H1 (cell line): ENCODE results near the gene NT5C3B. TPM values are rescaled to one million over a fixed set of nuclear protein-coding genes. Genes with fewer than 3 reads are reported as not detected.
A peak's percentile ranks its signal among the peaks of the same experiment; 100 is the strongest.

Source experiments
- CTCF ChIA-PET: fragments of 300-600 bp; sonication (Branson Sonifier 250); formaldehyde crosslinking; loops from one replicate; lab custom pipeline; 2021; ENCODE audit not compliant: partially characterized antibody; lab: Charles Lee
- POLR2A ChIA-PET: fragments of 300-600 bp; sonication (Branson Sonifier 250); formaldehyde crosslinking; loops from one replicate; lab custom pipeline; 2021; ENCODE audit warnings: inconsistent platforms; ENCODE audit not compliant: partially characterized antibody; lab: Charles Lee
- DNase-seq, 2 experiments: peaks; one replicate each; pipeline versions ENCODE4 v3.0.0 to v3.0.0-alpha.2; 2010 to 2022; ENCODE audit warnings: low spot score in 2 of 2, low read depth in 1 of 2, mixed read lengths in 1 of 2
- FAIRE-seq: peaks from 2 replicates; lab custom pipeline; 2011; peaks lifted over from hg19 to GRCh38; lab: Jason Lieb, UNC
- H2AFZ ChIP-seq: 2 replicates; pipeline ENCODE4 v1.8.1; 2012; ENCODE audit warnings: low read length, inconsistent platforms
- H2AK5ac ChIP-seq: 2 replicates; pipeline ENCODE4 v1.6.1; 2013; ENCODE audit warnings: low read depth, low read length
- H2BK120ac ChIP-seq: replicated peaks from 2 replicates; pipeline ENCODE3; 2013; ENCODE audit warnings: low read depth, low read length, inconsistent platforms
- H2BK12ac ChIP-seq: 2 replicates; pipeline ENCODE4 v1.6.1; 2013; ENCODE audit warnings: low read depth, low read length
- H2BK15ac ChIP-seq: 2 replicates; pipeline ENCODE4 v1.6.1; 2013; ENCODE audit warnings: low read length
- H2BK20ac ChIP-seq: 2 replicates; pipeline ENCODE4 v1.6.1; 2013; ENCODE audit warnings: low read length
- H2BK5ac ChIP-seq: 2 replicates; pipeline ENCODE4 v1.6.1; 2013; ENCODE audit warnings: low read depth, low read length
- H3K14ac ChIP-seq: 2 replicates; pipeline ENCODE4 v1.6.1; 2013; ENCODE audit warnings: inconsistent platforms; ENCODE audit not compliant: insufficient read length
- H3K18ac ChIP-seq: 2 replicates; pipeline ENCODE4 v1.6.1; 2013; ENCODE audit warnings: low read length; ENCODE audit errors: extremely low read depth
- H3K23ac ChIP-seq: 2 replicates; pipeline ENCODE4 v1.6.1; 2013; ENCODE audit warnings: inconsistent platforms; ENCODE audit not compliant: insufficient read length
- H3K23me2 ChIP-seq: 2 replicates; pipeline ENCODE4 v1.6.1; 2013; ENCODE audit warnings: low read depth, low read length
- H3K27ac ChIP-seq: 2 replicates; pipeline ENCODE4 v1.6.1; 2011; ENCODE audit warnings: low read depth, low read length, inconsistent platforms
- H3K27me3 ChIP-seq, 4 experiments: replicated peaks in 1 of 4; 1 replicate in 1 of 4; 2 replicates in 3 of 4; pipeline versions ENCODE4 v1.6.1 to v1.8.1; 2011 to 2013; ENCODE audit warnings: low read length in 3 of 4, mild to moderate bottlenecking in 3 of 4, inconsistent platforms in 2 of 4, mixed read lengths in 2 of 4, moderate library complexity in 1 of 4; ENCODE audit not compliant: control insufficient read depth in 3 of 4, insufficient read depth in 3 of 4; ENCODE audit errors: extremely low read depth in 1 of 4
- H3K36me3 ChIP-seq, 4 experiments: 2 replicates each; pipeline versions ENCODE4 v1.6.1 to v1.8.1; 2011 to 2013; ENCODE audit warnings: mild to moderate bottlenecking in 4 of 4, low read length in 3 of 4, moderate library complexity in 2 of 4, control low read depth in 1 of 4, inconsistent platforms in 1 of 4; ENCODE audit not compliant: insufficient read depth in 4 of 4, control insufficient read depth in 2 of 4
- H3K4ac ChIP-seq: replicated peaks from 2 replicates; pipeline ENCODE3; 2013; ENCODE audit warnings: low read length, low read depth, mixed read lengths, inconsistent platforms; ENCODE audit not compliant: insufficient read length
- H3K4me1 ChIP-seq, 4 experiments: replicated peaks in 1 of 4; 1 replicate in 1 of 4; 2 replicates in 3 of 4; pipeline versions ENCODE4 v1.6.1 to v1.8.1; 2011 to 2013; ENCODE audit warnings: low read length in 3 of 4, inconsistent platforms in 2 of 4, mixed read lengths in 1 of 4; ENCODE audit not compliant: insufficient read depth in 4 of 4, control insufficient read depth in 3 of 4
- H3K4me2 ChIP-seq, 2 experiments: 2 replicates each; pipeline versions ENCODE4 v1.6.1 to v1.8.1; 2011 to 2013; ENCODE audit warnings: low read depth in 2 of 2, low read length in 2 of 2, control low read depth in 1 of 2, inconsistent platforms in 1 of 2, mild to moderate bottlenecking in 1 of 2; ENCODE audit not compliant: insufficient read depth in 1 of 2
- H3K4me3 ChIP-seq, 4 experiments: fragments of 200-600, 300-600 bp in 1 of 4; sonication (generic), shearing (Covaris generic), sonication (Bioruptor Twin) in 1 of 4; 2 replicates each; pipeline versions ENCODE4 v1.5.1 to v1.8.1; 2011 to 2016; ENCODE audit warnings: low read length in 4 of 4, low read depth in 3 of 4, control low read depth in 2 of 4, inconsistent platforms in 2 of 4, mild to moderate bottlenecking in 2 of 4, mixed read lengths in 1 of 4, moderate library complexity in 1 of 4; ENCODE audit not compliant: insufficient read depth in 2 of 4; ENCODE audit errors: extremely low read depth in 1 of 4
- H3K56ac ChIP-seq: replicated peaks from 2 replicates; pipeline ENCODE3; 2013; ENCODE audit warnings: low read depth, mild to moderate bottlenecking, mixed read lengths, low read length, inconsistent platforms; ENCODE audit not compliant: insufficient read length
- H3K79me1 ChIP-seq: 2 replicates; pipeline ENCODE4 v1.6.1; 2013; ENCODE audit warnings: low read depth, low read length, control low read depth
- H3K79me2 ChIP-seq, 2 experiments: 2 replicates each; pipeline versions ENCODE4 v1.6.1 to v1.8.1; 2012 to 2013; ENCODE audit warnings: low read length in 2 of 2, mild to moderate bottlenecking in 2 of 2, inconsistent platforms in 1 of 2; ENCODE audit not compliant: insufficient read depth in 2 of 2, control insufficient read depth in 1 of 2
- H3K9ac ChIP-seq, 4 experiments: replicated peaks in 1 of 4; 1 replicate in 1 of 4; 2 replicates in 3 of 4; pipeline versions ENCODE4 v1.6.1 to v1.8.1; 2011 to 2013; ENCODE audit warnings: low read depth in 3 of 4, low read length in 3 of 4, control low read depth in 2 of 4, mild to moderate bottlenecking in 2 of 4, moderate library complexity in 2 of 4, inconsistent platforms in 1 of 4; ENCODE audit errors: extremely low read depth in 1 of 4
- H3K9me3 ChIP-seq, 2 experiments: 2 replicates each; pipeline versions ENCODE4 v1.6.1 to v1.8.1; 2012 to 2013; ENCODE audit warnings: mild to moderate bottlenecking in 2 of 2, moderate library complexity in 2 of 2, control low read depth in 1 of 2, inconsistent platforms in 1 of 2, low read depth in 1 of 2, low read length in 1 of 2, mixed read lengths in 1 of 2; ENCODE audit not compliant: insufficient read depth in 2 of 2
- H4K20me1 ChIP-seq, 2 experiments: replicated peaks in 1 of 2; 2 replicates each; pipeline versions ENCODE3 to v1.8.1; 2011 to 2013; ENCODE audit warnings: inconsistent platforms in 2 of 2, low read length in 2 of 2, mild to moderate bottlenecking in 1 of 2; ENCODE audit not compliant: insufficient read depth in 2 of 2, control insufficient read depth in 1 of 2
- H4K5ac ChIP-seq: 2 replicates; pipeline ENCODE4 v1.6.1; 2013; ENCODE audit warnings: low read length, low read depth, mixed read lengths, inconsistent platforms; ENCODE audit not compliant: insufficient read length
- H4K8ac ChIP-seq: 2 replicates; pipeline ENCODE4 v1.8.0; 2013; ENCODE audit warnings: mild to moderate bottlenecking, moderate library complexity, low read length, inconsistent platforms; ENCODE audit not compliant: insufficient read depth; ENCODE audit errors: extremely low read depth
- H4K91ac ChIP-seq: replicated peaks from 2 replicates; pipeline ENCODE3; 2013; ENCODE audit warnings: low read length, mixed read lengths, inconsistent platforms; ENCODE audit not compliant: insufficient read length
- ATF3 ChIP-seq: IDR thresholded peaks from 2 replicates; pipeline ENCODE4 v1.6.1; 2011; ENCODE audit warnings: low read depth, mild to moderate bottlenecking, low read length; ENCODE audit not compliant: insufficient read depth
- BCL11A ChIP-seq, 2 experiments: IDR thresholded peaks; one replicate each; pipeline ENCODE4 v1.6.1; 2011; ENCODE audit warnings: low read depth in 2 of 2, low read length in 2 of 2, mild to moderate bottlenecking in 2 of 2
- CTCF ChIP-seq, 3 experiments: IDR thresholded peaks; 1 replicate in 2 of 3; 2 replicates in 1 of 3; pipeline versions ENCODE4 v1.5.1 to v1.6.1; 2011; ENCODE audit warnings: low read length in 3 of 3, mild to moderate bottlenecking in 3 of 3, inconsistent platforms in 2 of 3, low read depth in 1 of 3, moderate library complexity in 1 of 3; ENCODE audit not compliant: insufficient read depth in 1 of 3; ENCODE audit errors: control extremely low read depth in 1 of 3
- E2F6 ChIP-seq: IDR thresholded peaks from 2 replicates; pipeline ENCODE4 v1.6.1; 2012; ENCODE audit warnings: inconsistent platforms
- HDAC2 ChIP-seq, 2 experiments: fragments of 300-600 bp in 1 of 2; sonication (generic) in 1 of 2; IDR thresholded peaks; 2 replicates each; pipeline ENCODE4 v1.6.1; 2011 to 2012; ENCODE audit warnings: low read depth in 2 of 2, low read length in 2 of 2, mild to moderate bottlenecking in 2 of 2, moderate library complexity in 2 of 2, borderline replicate concordance in 1 of 2, inconsistent platforms in 1 of 2
- KDM5A ChIP-seq: fragments of 200-600 bp; IDR thresholded peaks from 2 replicates; pipeline ENCODE4 v1.7.1; 2012; ENCODE audit warnings: mild to moderate bottlenecking, low read length, inconsistent platforms, mixed read lengths
- SIX5 ChIP-seq: IDR thresholded peaks from 2 replicates; pipeline ENCODE4 v1.6.1; 2011; ENCODE audit warnings: mild to moderate bottlenecking, low read depth, low read length
- SP4 ChIP-seq: IDR thresholded peaks from 2 replicates; pipeline ENCODE4 v1.6.1; 2012; ENCODE audit warnings: low read length, inconsistent platforms
- SRF ChIP-seq: IDR thresholded peaks from 2 replicates; pipeline ENCODE4 v1.6.1; 2011; ENCODE audit warnings: mild to moderate bottlenecking, low read depth, low read length, moderate library complexity
- WGBS, 2 experiments: shearing (Covaris generic) in 1 of 2; methylation state at CpG; one replicate each; pipeline versions ENCODE4 v1.1.6 to v1.1.7; 2013 to 2015; ENCODE audit warnings: low lambda C conversion rate in 2 of 2, mixed read lengths in 2 of 2, inconsistent platforms in 1 of 2, low coverage in 1 of 2, missing lambda C conversion rate in 1 of 2; ENCODE audit not compliant: insufficient replicate concordance in 2 of 2, insufficient coverage in 1 of 2, insufficient read length in 1 of 2; ENCODE audit errors: extremely low coverage in 1 of 2, missing lambda C conversion rate in 1 of 2; 5-methylcytosine and 5-hydroxymethylcytosine counted together
- polyA plus RNA-seq, 7 experiments: library from polyadenylated mRNA; depleted of rRNA in 3 of 7; stranded (reverse) in 5 of 7; unstranded in 2 of 7; fragments of >200 nt in 5 of 7; fragments of 200-250 nt in 2 of 7; gene quantifications; 1 replicate in 5 of 7; 2 replicates in 1 of 7; 4 replicates in 1 of 7; pipeline versions ENCODE4 v1.2.1 to v1.2.3, GENCODE V29; 2011 to 2013; ENCODE audit warnings: missing spikeins in 2 of 7, mixed read lengths in 2 of 7
- total RNA-seq: library from RNA; stranded (reverse); fragmentation: NEBNext Ultra II Directional; extraction: Animal tissue kit (Norgen Biotek cat#: 25700); gene quantifications from 2 replicates; pipeline ENCODE4 v1.2.1, GENCODE V29; 2021

NT5C3B gene
- total and polyA plus RNA-seq, 2 of the 8 experiments (the other 6 are each of a cell fraction or from before 2014, with no cell fraction given) = 68.7 to 94.5 TPM

GRCh38 chr17:41799366-41799765 is 36.7 kb downstream of the NT5C3B start:
- peaks cover 8 to 19% (median 13%) of the 10 kb centered on the region in 4 experiments for H3K4me1 ChIP-seq
- no peak overlapping the region for H3K14ac ChIP-seq
- no peak overlapping the region for H4K91ac ChIP-seq
- peaks cover 0 to 3% (median under 1%) of the 10 kb centered on the region in 4 experiments; a peak in 2 of 7 replicates for H3K27me3 ChIP-seq
- no peaks in the 10 kb centered on the region for H4K20me1 ChIP-seq
- H3K4me2 ChIP-seq = no peak overlapping the region
- no peak overlapping the region for H3K4me3 ChIP-seq
- H3K23me2 ChIP-seq = peaks cover 2% of the 10 kb centered on the region; the same call in 1 of the 2 replicates
- no peaks in the 10 kb centered on the region for H3K79me1 ChIP-seq
- no peak overlapping the region for H3K23ac ChIP-seq
- POLR2A ChIA-PET = interaction anchor here (0.6 to 6.9 kb wide), 9 partner anchors 9 to 110 kb away, joined by 3 to 71 read pairs (median 8); partner anchors contain the start of genes EIF1, FKBP10, HAP1 and JUP
- 90% methylated on average over 8 of the region's 8 CpGs; no CpG with 5 or more reads in 1 of the 2 experiments for WGBS, 2 experiments
- H3K27ac ChIP-seq = no peak overlapping the region
- H2BK15ac ChIP-seq = no peak overlapping the region
- no peak overlapping the region for H2AK5ac ChIP-seq
- CTCF ChIA-PET = interaction anchor here (1.0 to 10.9 kb wide), 11 partner anchors 11 to 160 kb away, joined by 3 to 149 read pairs (median 4); partner anchors contain the start of genes FKBP10, JUP and P3H4
- H4K5ac ChIP-seq = no peak overlapping the region
- peak overlapping the region; percentile 83 for H2BK120ac ChIP-seq
- H3K9me3 ChIP-seq = no peaks in the 10 kb centered on the region
- no peaks in the 10 kb centered on the region for H3K36me3 ChIP-seq
- no peak for FAIRE-seq
- no peak overlapping the region for H2BK20ac ChIP-seq
- H2BK12ac ChIP-seq = 0 out of 2 replicates have a peak overlapping the region, but pooled peaks have one; percentile 81
- no peaks in the 10 kb centered on the region for H3K79me2 ChIP-seq
- H3K9ac ChIP-seq = no peak overlapping the region
- H3K18ac ChIP-seq = no peak overlapping the region
- peak overlapping the region; percentile 64 for H3K56ac ChIP-seq
- no peak overlapping the region for H2AFZ ChIP-seq
- peak overlapping the region; percentile 69 for H3K4ac ChIP-seq
- no peak for DNase-seq
- H2BK5ac ChIP-seq = peak overlapping the region; percentile 73; the same call in 1 of the 2 replicates
- peak overlapping the region; percentile 82; the same call in 1 of the 2 replicates for H4K8ac ChIP-seq
- TF ChIP-seq HDAC2 (IDR thresholded peaks at IDR 0.05; ENCODE audit: borderline replicate concordance in 1 of 2, low read depth in 2 of 2, low read length in 2 of 2) = no peak
- TF ChIP-seq SIX5 = no peak
- no peak for TF ChIP-seq E2F6
- TF ChIP-seq SRF = no peak
- no peak for TF ChIP-seq SP4
- no peak for TF ChIP-seq KDM5A
- no peak for TF ChIP-seq ATF3
- TF ChIP-seq CTCF (IDR thresholded peaks at IDR 0.05; ENCODE audit: control extremely low read depth in 1 of 3, insufficient read depth in 1 of 3, low read depth in 1 of 3, low read length in 3 of 3) = no peak
- TF ChIP-seq BCL11A (IDR thresholded peaks at IDR 0.05; ENCODE audit: low read depth in 2 of 2, low read length in 2 of 2) = no peak
